Left ventricle myocardium inferior (tissue), 1 donor: Measurements from ENCODE around the gene HVCN1. TPM values are rescaled to one million over a fixed set of nuclear protein-coding genes. Genes with fewer than 3 reads are reported as not detected.

Experiments
- DNase-seq: peaks from one replicate; pipeline ENCODE4 v3.0.0-alpha.2; 2020
- H3K27ac ChIP-seq: fragments of 200-600 bp; replicated peaks from 2 replicates; pipeline ENCODE4 v1.8.0; 2021
- H3K27me3 ChIP-seq: fragments of 200-600 bp; 2 replicates; pipeline ENCODE4 v1.8.0; 2021; ENCODE audit warnings: low read depth
- H3K36me3 ChIP-seq: fragments of 200-600 bp; 2 replicates; pipeline ENCODE4 v1.8.0; 2021
- H3K4me1 ChIP-seq: fragments of 200-600 bp; 2 replicates; pipeline ENCODE4 v1.8.0; 2021
- H3K4me3 ChIP-seq: fragments of 200-600 bp; 2 replicates; pipeline ENCODE4 v1.8.0; 2021; ENCODE audit warnings: mild to moderate bottlenecking, moderate library complexity
- H3K9me3 ChIP-seq: fragments of 200-600 bp; replicated peaks from 2 replicates; pipeline ENCODE4 v1.8.0; 2021
- intact Hi-C: fragments of 100-400 bp; cut with micrococcal nuclease; formaldehyde crosslinking; loops from one replicate; pipeline ENCODE4 v1.11.0; 2022
- total RNA-seq: library from RNA; stranded (reverse); fragmentation: NEBNext Ultra II Directional; extraction: Animal tissue kit (Norgen Biotek cat#: 25700); gene quantifications from one replicate; pipeline ENCODE4 v1.2.1, GENCODE V29; 2021
- TF ChIP-seq, protein P1 (sequence below): fragments of 200-600 bp; IDR thresholded peaks from 2 replicates; pipeline ENCODE4 v1.8.0; 2021; ENCODE audit warnings: antibody characterized with exemption, mild to moderate bottlenecking, borderline replicate concordance
- donor health status: DM: no; HTN: yes; CAD: no; lungs with severe emphysema.

HVCN1 gene
- total RNA-seq, 1 donor from 2014 or later = 11.5 TPM

DNA sequence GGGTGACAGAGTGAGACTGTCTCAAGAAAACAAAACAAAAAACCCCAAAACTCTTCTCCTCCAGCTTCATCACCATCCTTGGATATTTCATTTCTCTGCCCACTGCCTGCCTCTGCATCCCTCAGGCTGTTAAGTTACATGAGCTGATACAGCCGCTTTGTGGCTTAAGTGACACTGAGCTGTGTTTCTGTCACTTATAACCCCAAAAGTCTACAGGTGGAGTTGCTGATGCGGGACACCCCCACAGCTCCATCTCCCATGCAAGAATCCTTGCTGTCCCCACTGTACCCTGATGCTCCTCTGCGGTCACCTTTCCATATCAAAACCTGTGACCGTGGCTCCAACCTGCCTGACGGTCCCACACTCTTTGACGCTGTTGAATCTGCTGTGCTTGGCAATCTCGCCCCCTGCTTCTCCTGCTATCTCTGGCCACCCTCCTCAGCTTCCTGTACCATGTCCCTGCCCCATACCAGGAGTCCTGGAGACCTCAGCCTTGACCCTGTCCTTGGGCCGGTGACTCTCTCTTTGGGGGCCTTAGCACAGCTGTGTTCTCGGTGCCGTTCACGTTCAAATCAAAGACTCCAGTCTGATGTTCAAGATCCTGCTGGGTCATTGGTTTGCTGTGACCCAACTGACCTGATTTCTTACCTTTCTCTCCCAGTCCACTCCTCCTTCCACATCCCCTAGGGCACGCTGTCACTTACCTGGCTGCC lies 20.3 kb downstream of the HVCN1 start:
- peaks cover 2% of the 10 kb centered on the region for H3K4me1 ChIP-seq
- no peak for DNase-seq
- intact Hi-C loops = no loop called here
- no peak overlapping the region for H3K4me3 ChIP-seq
- peaks cover 42% of the 10 kb centered on the region for H3K36me3 ChIP-seq
- TF ChIP-seq, protein P1, sequence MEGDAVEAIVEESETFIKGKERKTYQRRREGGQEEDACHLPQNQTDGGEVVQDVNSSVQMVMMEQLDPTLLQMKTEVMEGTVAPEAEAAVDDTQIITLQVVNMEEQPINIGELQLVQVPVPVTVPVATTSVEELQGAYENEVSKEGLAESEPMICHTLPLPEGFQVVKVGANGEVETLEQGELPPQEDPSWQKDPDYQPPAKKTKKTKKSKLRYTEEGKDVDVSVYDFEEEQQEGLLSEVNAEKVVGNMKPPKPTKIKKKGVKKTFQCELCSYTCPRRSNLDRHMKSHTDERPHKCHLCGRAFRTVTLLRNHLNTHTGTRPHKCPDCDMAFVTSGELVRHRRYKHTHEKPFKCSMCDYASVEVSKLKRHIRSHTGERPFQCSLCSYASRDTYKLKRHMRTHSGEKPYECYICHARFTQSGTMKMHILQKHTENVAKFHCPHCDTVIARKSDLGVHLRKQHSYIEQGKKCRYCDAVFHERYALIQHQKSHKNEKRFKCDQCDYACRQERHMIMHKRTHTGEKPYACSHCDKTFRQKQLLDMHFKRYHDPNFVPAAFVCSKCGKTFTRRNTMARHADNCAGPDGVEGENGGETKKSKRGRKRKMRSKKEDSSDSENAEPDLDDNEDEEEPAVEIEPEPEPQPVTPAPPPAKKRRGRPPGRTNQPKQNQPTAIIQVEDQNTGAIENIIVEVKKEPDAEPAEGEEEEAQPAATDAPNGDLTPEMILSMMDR = no peak
- H3K27ac ChIP-seq = no peak overlapping the region
- no peaks in the 10 kb centered on the region for H3K27me3 ChIP-seq
- peaks cover 33% of the 10 kb centered on the region for H3K9me3 ChIP-seq

DNA sequence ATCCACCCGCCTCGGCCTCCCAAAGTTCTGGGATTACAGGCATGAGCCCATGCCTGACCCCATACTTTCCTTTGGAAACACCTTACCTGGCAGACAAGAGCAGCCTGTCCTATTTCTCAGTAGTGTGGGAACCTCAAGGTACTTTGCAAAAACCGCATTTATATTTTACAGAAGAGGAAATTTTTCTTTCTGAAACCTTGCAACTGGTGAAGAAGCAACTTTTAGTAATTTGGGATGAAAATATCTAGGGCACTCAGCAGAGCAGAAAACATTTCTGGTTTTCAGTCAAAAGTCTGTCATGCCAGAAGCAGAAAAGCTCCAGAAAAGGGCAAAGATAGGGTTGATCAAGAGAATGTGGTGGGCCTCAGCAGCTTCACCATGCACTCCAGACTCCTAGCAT lies 21.2 kb downstream of the HVCN1 start:
- no peaks in the 10 kb centered on the region for H3K27me3 ChIP-seq
- peaks cover 33% of the 10 kb centered on the region for H3K9me3 ChIP-seq
- peaks cover 2% of the 10 kb centered on the region for H3K4me1 ChIP-seq
- intact Hi-C loops = no loop called here
- peaks cover 42% of the 10 kb centered on the region for H3K36me3 ChIP-seq
- no peak overlapping the region for H3K4me3 ChIP-seq
- TF ChIP-seq, protein P1 = no peak
- H3K27ac ChIP-seq = no peak overlapping the region
- DNase-seq = no peak

DNA sequence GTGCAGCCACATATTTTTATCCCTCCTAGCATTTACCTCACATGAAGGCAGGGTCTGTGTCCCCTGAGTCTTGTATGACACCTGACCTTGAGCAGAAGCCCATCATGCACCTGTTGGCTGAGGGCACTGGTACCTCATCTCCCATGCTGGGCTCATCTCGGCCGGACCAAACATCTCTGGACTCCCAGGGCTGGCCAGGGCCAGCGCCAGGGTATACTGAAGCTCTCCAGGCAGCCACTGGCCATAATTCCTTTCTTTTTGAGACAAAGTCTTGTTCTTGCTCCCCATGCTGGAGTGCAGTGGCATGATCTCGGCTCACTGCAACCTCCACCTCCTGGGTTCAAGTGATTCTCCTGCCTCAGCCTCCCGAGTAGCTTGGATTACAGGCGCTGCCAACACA lies 22.0 kb downstream of the HVCN1 start:
- Histone ChIP-seq H3K27me3 (no peaks in the 10 kb centered on the region), H3K4me1 (peaks cover 8% of the 10 kb centered on the region), H3K27ac (no peak overlapping the region), H3K9me3 (peaks cover 33% of the 10 kb centered on the region), H3K36me3 (peaks cover 42% of the 10 kb centered on the region), H3K4me3 (no peak overlapping the region)
- DNase-seq = no peak
- intact Hi-C loops = no loop called here
- TF ChIP-seq, protein P1 = no peak

DNA sequence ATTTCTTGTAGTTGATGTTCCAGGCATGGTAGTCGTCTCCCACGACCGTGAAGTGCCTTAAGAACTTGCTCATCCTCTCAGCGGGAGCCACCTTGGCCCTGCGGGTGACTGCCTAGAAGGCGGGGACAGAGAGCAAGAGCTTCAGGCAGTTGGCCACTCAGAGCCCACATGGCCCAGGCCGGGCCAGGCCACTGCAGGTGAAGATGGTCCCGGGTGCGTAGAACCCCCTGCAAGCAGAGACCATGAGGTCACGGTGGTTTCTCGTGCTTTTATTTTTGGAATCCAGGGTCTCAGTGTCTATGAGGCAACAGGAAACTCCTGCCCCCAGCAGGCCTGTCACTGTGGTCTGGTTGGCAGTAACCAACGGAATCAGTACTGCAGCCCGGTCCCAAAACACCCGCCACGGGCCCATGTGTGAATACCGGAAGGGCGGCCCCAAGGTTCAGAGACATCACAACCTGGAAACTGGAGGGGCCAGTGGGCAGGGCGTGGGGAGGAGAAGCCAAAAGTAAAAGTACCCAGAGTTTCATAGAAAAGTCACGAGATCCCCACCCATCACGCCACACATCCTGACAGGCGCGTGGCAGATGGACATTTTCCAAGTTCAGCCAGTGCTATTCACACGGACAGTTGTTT lies 27.5 kb downstream of the HVCN1 start:
- Histone ChIP-seq H3K36me3 (peaks cover 37% of the 10 kb centered on the region), H3K27ac (no peak overlapping the region), H3K9me3 (peaks cover 27% of the 10 kb centered on the region), H3K4me1 (peaks cover 13% of the 10 kb centered on the region), H3K4me3 (peak overlapping the region; percentile 6), H3K27me3 (no peaks in the 10 kb centered on the region)
- intact Hi-C loops = no loop called here
- TF ChIP-seq, protein P1 = no peak
- peak; percentile 28 for DNase-seq

DNA sequence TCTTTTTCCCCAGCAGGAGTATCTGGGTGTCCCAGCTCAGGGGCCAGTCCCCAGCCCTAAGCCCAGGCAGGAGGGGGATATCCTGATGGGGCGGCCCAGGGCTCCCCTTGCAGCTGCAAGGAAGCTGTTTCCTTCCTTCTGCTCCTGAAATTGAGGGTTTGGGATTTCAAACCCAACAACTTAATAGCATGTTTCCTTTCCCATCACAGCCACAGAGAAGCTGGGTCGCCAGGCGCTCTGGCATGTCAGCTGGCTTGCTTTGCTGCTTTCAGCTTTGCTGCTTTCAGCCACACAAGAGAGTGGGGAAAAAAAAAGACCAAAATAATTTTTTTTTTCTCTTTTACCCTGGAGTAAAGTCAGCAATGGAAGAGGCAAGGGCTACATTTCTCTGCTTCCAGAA lies 30.0 kb downstream of the HVCN1 start:
- Histone ChIP-seq H3K9me3 (peaks cover 1% of the 10 kb centered on the region), H3K27me3 (no peaks in the 10 kb centered on the region), H3K36me3 (peaks cover 24% of the 10 kb centered on the region), H3K27ac (no peak overlapping the region), H3K4me1 (peaks cover 13% of the 10 kb centered on the region), H3K4me3 (no peak overlapping the region)
- intact Hi-C loops = no loop called here
- TF ChIP-seq, protein P1 = no peak
- DNase-seq = no peak
